ENCODE data around the gene ARHGAP9.
"Not testable (repeated sequence)": the region's sequence is repeated elsewhere in the genome, so short reads cannot be mapped to it uniquely, and the experiment has no call there.

Gene ARHGAP9

GRCh38 chr12:57517187-57517586 lies 37.5 kb upstream of the ARHGAP9 start:
- no peak for DNase-seq

DNA sequence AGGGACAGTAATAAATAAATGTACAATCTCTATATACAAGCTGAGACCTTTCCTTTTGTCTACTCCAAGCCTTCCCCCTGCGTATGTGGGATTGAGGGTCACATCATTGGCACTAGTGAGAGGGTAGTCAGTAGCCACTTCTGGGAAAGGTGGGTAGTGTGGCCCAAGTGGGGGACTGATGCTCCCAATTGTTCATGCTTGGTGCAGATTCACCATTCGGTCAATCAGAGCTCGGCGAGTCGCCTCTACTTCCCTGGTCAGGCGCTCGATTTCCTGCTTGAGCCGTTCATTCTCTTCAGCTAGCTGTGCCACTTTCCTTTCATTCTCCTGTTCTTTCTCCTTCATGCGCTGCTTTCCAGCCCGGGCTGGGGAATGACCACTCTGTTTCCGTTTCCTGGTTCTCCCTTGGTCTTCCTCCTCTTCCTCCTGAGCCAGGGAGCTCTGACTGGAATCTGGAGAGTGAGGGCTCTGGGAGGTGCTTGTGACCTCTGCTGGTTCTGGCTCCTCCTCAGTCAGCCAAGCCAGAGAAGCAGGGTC lies 37.0 kb upstream of the ARHGAP9 start:
- DNase-seq, result no peak

GRCh38 chr12:57515934-57516541 lies 36.4 kb upstream of the ARHGAP9 start:
- DNase-seq, result no peak

DNA sequence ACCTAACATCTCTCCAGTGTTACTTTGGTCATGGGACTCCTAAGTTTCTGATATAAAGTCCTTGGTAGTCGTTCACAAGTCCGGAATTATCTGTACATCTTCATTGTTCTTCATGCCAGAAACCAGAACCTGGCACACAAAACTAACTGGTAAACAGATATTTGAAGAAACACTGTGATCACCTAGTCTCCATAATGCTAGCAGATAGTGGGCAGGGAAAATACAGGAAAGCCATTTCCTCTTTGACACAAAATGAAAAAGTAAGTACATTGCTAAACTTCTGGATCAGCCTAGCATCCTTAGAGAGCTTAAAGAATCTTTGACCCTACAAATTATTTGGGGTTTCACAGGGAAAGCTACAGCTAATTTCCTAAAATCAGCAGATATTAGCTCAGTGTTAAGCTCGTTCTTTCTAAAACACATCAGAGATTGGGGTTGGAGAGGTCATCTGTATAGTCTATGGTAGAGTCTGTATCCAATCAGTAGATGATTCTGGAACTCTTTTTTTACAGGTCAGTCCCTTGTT lies 35.8 kb upstream of the ARHGAP9 start:
- DNase-seq, result no peak

GRCh38 chr12:57514720-57515407 lies 35.2 kb upstream of the ARHGAP9 start:
- DNase-seq, result no peak

DNA sequence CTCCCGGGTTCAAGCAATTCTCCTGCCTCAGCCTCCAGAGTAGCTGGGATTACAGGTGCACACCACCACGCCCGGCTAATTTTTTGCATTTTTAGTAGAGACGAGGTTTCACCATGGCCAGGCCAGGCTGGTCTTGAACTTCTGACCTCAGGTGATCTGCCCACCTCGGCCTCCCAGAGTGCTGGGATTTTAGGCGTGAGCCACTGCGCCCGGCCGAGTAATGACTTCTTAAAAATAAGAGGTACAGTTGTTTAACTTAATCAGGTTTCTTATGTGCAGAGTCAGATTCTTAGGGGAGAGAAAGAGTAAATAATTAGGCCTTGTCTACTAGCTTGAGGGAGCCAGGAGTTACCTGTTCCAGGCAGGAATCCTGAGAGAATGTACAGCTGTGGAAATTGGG lies 34.6 kb upstream of the ARHGAP9 start:
- DNase-seq, result not testable (repeated sequence)

GRCh38 chr12:57513677-57514076 lies 34.0 kb upstream of the ARHGAP9 start:
- DNase-seq, result not testable (repeated sequence)

DNA sequence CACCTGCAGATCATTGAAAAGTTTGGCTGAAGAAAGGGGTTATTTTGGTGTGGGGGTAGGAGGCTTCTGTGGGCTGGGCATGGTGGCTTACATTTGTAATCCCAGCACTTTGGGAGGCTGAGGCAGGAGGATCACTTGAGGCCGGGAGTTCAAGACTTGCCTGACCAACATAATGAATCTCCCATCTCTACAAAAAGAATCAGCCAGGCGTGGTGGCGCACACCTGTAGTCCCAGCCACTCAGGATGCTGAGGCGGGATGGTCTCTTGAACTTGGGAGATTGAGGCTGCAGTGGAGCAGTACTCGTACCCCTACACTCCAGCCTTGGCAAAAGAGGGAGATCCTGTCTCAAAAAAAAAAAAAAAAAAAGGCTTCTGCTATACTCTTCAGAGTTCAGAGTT lies 33.6 kb upstream of the ARHGAP9 start:
- DNase-seq, result no peak

DNA sequence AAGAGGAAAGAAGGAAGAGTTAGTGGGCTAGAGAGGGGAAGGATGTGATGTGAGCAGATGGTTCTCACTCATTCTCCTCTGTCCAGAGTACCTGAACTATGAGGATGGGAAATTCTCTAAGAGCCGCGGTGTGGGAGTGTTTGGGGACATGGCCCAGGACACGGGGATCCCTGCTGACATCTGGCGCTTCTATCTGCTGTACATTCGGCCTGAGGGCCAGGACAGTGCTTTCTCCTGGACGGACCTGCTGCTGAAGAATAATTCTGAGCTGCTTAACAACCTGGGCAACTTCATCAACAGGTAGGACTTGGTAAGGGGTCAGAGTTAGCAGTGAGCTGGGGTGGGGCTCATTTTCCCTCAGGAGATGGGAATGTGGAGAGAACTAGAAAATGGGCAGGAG lies 33.0 kb upstream of the ARHGAP9 start:
- DNase-seq, result no peak

- no peak for DNase-seq
Measured at GRCh38 chr12:57511588-57512325, 32.1 kb upstream of the ARHGAP9 start.

- no peak for DNase-seq
Measured at GRCh38 chr12:57511161-57511560, 31.5 kb upstream of the ARHGAP9 start.

GRCh38 chr12:57507796-57508195 lies 28.1 kb upstream of the ARHGAP9 start:
- DNase-seq, result not testable (repeated sequence)

GRCh38 chr12:57506541-57506940 lies 26.9 kb upstream of the ARHGAP9 start:
- not testable (repeated sequence) for DNase-seq

DNA sequence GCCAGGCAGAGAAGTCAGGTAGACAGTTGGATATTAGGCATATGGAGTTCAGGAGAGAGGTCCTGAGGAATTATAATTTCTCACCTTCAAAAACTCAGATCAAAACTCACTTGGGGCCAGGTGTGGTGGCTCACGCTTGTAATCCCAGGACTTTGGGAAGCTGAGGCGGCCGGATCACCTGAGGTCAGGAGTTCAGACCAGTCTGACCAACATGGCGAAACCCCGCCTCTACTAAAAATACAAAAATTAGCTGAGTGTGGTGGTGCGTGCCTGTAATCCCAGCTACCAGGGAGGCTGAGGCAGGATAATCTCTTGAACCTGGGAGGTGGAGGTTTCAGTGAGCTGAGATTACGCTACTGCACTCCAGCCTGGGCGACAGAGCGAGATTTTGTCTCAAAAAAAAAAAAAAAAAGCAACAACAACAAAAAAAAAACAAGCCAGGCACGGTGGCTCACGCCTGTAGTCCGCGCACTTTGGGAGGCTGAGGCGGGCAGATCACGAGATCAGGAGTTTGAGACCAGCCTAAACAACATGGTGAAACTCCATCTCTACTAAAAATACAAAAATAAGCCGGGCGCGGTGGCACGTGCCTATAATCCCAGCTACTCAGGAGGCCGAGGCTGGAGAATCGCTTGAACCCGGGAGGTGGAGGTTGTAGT lies 22.8 kb upstream of the ARHGAP9 start:
- not testable (repeated sequence) for DNase-seq

DNA sequence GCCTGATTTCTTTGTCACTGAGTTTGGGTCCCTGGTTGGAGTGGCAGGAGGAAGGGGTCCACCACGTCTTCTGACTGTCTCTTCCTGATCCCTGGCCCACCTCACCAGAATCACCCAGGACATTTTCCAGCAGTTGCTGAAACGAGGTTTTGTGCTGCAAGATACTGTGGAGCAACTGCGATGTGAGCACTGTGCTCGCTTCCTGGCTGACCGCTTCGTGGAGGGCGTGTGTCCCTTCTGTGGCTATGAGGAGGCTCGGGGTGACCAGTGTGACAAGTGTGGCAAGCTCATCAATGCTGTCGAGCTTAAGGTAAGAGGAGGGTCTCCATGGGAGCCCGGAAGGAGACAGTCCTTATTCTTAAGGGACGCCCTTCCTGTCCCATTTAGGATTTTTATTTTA lies 20.5 kb upstream of the ARHGAP9 start:
- DNase-seq, result no peak

DNA sequence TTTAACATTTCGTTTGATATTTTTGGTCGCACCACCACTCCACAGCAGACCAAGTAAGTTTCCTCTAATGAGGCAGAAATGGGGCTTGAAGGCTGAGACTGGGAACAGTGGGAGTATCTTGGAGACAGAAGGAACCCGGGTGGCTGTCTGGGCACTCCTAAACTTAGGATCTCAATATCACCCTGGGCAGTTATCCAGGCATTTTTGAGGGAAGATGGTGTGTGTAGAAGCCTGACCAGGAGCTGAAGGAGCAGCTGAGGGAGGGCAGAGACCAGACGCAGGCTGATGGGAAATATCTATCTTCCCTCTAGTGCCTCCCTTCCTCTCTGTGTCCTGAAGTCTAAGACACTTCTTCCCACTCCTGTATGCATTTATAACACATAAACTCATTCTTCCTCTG lies 18.9 kb upstream of the ARHGAP9 start:
- DNase-seq, result no peak

DNA sequence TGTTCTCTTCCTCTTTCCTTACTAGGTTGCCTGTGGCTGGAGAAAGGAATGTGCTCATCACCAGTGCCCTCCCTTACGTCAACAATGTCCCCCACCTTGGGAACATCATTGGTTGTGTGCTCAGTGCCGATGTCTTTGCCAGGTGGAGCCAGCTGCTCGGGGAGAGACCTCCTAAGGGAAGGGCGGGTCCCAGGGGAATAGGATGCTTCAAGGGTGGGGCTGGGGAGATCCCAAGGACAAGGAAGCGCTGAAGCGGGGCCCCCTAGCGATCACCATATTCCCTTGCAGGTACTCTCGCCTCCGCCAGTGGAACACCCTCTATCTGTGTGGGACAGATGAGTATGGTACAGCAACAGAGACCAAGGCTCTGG lies 18.5 kb upstream of the ARHGAP9 start:
- DNase-seq, result no peak

GRCh38 chr12:57497223-57498131 lies 17.8 kb upstream of the ARHGAP9 start:
- no peak for DNase-seq

- DNase-seq, result no peak
Measured at GRCh38 chr12:57496822-57497221, 17.2 kb upstream of the ARHGAP9 start.

DNA sequence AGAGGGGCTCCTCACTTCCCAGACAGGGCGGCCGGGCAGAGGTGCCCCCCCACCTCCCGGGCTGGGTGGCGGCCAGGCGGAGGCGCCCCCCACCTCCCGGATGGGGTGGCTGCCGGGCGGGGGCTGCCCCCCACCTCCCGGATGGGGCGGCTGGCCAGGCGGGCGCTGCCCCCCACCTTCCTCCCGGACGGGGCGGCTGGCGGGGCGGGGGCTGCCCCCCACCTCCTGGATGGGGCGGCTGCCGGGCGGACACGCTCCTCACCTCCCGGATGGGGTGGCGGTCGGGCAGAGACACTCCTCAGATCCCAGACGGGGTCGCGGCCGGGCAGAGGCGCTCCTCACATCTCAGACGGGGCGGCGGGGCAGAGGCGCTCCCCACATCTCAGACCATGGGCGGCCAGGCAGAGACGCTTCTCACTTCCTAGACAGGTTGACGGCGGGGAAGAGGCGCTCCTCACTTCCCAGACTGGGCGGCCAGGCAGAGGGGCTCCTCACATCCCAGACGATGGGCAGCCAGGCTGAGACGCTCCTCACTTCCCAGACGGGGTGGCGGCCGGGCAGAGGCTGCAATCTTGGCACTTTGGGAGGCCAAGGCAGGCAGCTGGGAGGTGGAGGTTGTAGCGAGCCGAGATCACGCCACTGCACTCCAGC lies 15.5 kb upstream of the ARHGAP9 start:
- not testable (repeated sequence) for DNase-seq

Data from hematopoietic multipotent progenitor cell treated with erythropoietin and hydrocortisone succinate and interleukin-3 and kit ligand, for 4 days (in vitro differentiated cells).